Right lung (tissue), 5 donors: ENCODE results near the gene GPRC5D. TPM values are rescaled to one million over a fixed set of nuclear protein-coding genes. Genes with fewer than 3 reads are reported as not detected.

ENCODE experiments used
- DNase-seq, 2 donors: peaks; one replicate each; pipeline ENCODE4 v3.0.0-alpha.2; 2013
- polyA plus RNA-seq, 5 donors: library from polyadenylated mRNA; unstranded; fragments of 120-200 nt; gene quantifications; one replicate each; pipeline versions ENCODE4 v1.2.1 to v1.2.3, GENCODE V29; 2013; ENCODE audit warnings: inconsistent platforms in 1 of 5, low replicate concordance in 1 of 5; ENCODE audit not compliant: insufficient read length in 5 of 5, insufficient read depth in 1 of 5

The GPRC5D gene
- polyA plus RNA-seq, 5 donors = 0.70 to 1.6 (median 0.85) TPM

DNA sequence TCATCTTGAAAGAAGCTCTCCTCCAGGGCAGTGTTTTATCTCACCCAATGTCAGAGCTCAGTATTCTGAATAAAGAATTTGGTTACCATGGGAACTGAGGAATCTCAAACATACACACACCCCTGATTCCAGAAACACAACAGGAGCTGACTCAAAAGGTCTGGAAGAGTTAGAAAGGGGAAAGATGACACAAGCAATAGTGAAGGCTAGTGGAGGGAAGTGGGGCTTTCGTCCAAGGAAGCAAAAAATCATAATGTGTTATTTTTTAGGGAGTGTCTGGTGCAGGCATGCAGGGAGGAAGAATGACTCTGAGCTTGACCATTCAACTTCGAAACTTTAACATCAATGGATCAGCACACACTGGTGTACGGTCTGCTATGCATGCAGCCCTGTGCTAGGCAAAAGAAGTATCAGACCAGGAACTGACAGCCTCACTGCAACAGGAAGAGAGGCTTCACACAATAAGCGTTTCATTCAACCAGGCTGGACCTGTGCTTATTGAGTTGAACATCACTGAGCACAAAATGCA lies 27.8 kb upstream of the GPRC5D start:
- peak in 1 of 2 donors; percentile 27 for DNase-seq

DNA sequence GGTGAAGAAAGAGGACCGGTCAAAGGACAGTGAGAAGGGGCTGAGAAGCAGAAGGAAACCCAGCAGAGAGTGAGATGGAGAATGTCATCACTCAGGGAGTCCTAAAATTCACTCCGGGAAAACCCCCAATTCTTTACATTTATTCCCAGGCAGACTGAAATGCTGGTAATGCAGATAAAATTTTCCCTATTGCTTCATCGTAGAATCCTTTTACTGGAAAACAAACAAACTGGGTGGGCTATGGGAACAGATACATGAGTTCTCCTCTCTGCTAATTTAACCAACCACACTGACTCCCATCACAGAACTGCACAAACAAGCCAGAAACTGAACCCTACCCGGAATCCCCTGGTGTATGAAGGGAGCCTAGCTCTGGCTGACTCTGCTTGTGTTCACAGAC lies 27.2 kb upstream of the GPRC5D start:
- no peak for DNase-seq

DNA sequence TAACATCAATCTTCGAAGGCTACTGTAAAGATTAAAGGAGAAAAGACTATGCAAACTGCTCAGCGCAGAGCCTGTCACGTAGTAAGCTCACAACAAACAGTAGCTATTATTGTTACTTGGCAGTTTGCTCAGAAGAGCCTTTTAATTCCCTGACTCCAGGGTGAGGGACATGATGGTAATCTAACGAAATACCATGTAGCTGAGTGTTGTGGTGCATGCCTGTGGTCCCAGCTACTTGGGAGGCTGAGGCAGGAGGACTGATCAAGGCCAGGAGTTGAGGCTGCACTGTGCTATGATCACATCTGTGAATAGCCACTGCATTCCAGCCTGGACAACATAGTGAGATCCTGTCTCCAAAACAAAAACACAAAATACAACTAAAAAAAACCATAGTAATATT lies 25.3 kb upstream of the GPRC5D start:
- DNase-seq = no peak

DNA sequence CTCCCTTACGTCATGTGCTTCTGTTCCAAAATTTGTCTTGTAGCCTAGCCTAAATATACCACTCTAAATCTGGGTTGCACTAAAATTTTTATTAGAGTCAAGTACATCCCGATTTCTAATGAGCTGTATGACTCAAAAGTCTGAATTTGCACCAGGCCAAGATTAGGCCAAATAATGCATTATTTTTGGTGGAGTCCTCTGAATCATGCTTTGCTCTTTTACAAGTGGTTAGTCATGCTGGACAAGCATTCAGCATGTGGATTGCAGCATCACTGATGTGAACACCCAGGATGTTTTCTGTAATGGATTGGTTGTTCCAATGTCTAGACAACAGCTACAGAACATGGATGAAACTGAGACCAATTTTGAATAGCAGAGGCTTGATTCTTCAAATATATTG lies 24.4 kb upstream of the GPRC5D start:
- DNase-seq = no peak

DNA sequence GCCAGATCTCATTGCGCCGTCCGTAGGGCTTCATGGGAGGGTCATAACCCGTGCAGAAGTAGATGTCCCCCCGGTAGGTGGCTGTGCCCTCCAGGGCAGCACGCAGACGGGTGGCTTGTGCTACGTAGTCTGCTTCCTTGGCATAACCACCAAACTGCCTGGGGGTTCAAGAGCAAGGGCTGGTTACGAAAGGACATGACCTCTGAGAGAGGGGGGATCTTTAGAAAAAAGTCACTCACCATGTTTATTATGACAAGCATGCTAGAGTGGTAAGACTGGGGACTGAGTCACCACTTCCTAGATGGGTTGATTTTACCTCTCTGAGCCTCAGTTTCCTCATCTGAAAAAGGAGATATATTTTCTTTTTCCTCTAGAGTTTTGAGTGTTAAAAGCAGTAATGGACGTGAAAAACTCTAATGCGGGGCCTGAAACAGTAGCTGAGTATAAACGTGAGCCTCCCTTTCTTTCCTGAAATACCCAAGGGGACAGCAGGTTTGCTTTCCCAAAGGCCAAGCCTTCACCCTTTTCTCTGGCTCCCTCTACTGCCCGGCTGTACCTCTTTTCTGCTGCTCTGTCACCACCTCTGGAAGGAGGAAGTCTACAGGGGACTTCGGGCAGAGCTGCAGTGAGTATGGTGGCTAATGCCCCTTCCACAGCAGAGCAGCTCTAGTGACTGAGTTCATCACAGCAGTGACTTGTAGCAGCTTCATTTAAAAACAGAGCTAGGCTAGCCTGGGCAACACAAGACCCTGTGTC lies 23.5 kb upstream of the GPRC5D start:
- no peak for DNase-seq

DNA sequence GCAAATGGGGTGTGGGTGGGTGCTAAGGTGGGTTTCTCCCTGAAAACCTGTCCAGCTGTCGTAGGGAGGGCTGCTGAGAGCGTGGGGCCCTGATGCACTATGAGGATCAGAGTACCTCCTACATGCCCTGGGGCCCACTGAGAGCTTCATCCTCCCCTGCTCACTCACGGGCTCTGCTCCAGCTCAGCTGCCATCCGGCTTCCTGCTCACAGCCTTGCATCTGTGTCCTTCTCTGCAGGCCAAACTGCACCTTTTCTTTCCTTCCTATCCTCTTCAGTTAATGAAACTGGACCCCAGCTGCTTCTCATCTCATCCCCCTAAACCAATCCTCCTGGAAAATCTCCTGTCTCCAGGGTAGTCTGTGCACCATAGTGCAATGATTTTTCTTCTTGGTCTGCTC lies 22.2 kb upstream of the GPRC5D start:
- DNase-seq = no peak

DNA sequence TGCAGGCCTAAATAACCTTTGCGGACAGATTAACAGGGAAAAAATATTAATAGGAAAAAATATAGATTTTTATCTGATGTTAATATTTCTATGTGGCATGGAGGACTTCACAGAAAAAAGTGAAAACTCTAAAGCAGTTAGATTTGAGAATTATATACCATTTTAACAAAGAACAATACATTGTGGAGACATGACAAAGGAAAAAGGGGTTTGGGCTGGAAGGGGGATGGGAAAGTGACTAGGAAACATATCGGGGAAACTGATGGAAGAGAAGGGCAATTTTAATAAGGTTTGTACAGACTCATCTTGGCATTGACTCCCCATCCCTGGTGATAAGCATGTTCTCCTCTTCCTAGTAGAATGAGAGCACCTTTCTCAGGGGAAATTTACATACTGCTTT lies 21.0 kb upstream of the GPRC5D start:
- no peak for DNase-seq

DNA sequence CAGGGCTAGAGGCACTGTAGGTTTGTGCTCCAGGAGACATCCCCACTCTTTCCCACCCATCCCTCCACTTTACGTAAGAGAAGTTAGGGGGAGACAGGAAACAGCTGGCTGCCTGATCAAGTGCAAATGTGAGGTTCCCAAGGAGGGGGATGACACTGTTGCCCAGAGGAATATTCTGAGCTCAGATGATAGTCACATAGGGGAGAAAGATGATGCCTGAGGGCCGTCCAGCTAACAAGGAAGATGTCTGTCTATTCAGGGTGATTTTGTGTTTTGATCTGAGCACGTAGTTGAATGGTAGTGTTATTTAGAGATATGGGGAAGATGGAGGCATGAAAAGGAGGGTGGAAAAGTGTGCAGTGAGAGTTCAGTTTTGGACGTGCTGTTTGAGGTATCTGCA lies 13.9 kb upstream of the GPRC5D start:
- no peak for DNase-seq

DNA sequence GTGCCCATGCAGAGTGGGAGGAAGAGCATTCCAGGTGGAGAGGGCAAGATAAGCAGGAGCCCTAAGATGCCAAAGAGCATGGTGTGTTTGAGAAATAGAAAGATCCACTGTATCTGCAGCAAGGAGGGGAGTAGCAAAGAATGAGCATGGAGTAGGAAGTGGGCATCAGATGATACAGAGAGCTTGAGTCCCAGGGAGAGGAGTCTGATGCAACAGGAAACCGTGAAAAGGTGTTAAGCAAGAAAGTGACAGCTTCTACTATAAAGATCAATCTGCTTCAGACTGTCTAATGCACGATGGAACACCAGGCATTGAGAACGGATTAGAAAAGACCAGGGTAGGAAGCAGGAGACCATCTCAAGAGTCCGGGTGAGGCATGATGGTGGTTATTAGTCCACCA lies 12.3 kb upstream of the GPRC5D start:
- DNase-seq = no peak

DNA sequence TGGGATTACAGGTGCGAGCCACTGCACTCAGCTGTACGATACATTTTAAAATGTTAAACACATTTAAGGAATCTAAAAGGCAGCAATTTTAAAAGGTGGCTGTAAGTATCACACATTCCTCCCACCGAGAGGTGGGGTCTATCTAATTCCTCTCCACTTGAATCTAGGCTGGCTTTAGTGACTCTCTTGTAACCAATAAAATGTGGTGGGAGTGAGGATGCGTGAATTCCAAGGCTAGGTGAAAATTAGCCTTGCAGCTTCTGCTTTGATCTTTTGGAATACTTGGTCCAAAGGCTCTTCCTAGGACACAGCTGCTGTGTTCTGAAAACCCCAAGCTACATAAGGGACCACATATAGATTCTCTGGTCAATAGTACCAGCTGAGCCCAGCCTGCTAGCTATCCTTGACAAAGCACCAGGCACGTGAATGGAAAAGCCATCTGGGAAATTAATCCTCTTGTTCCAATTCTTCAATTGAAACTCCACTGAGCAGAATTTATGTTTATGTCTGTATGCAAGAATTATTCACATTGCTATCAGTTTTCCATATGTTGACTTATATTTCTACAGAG lies 8.8 kb upstream of the GPRC5D start:
- no peak for DNase-seq

DNA sequence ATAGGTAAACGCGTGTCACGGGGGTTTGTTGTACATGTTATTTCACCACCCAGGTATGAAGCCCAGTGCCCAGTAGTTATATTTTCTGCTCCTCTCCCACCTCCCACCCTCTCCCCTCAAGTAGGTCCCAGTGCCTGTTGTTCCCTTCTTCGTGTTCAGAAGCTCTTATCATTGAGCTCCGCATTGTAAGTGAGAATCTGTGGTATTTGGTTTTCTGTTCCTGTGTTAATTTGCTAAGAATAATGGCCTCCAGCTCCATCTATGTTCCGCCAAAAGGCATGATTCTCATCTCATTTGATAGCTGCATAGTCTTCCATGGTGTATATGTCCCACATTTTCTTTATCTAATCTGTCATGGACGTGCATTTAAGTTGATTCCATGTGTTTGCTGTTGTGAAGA lies 6.9 kb upstream of the GPRC5D start:
- DNase-seq = no peak

DNA sequence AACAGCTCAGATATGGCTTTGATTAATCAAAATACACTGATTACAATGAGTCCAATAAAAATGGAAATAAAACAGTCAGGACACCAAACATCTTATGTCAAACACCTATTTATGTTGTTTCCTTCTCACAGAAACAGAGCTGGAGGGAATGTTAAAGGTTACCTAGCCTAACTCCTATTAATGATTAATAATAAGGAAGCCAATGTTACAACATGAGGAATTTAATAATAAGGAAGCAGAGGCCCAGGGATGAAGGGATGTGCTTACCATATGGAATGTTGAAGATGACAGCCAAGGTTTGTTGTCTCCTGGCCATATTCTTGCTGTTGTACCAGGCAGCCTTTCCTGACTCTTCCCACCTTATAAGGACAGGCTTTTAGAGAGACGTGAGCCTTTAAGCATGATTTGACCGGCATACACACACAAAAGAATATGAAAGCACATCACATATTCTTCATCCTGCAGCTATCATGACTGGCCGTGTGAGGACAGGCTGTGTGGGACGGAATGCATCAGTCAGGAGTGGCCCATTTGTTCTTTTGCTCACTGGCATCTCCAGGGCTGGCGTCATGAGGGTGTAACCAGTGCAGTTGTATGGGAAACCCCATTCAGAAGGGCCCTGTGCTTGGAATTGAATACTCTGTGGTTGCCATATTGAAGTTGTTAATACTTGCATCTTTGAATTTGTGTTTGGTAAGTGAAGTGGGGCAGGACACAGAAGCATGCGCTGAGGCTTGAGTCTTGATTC lies 3.1 kb upstream of the GPRC5D start:
- no peak for DNase-seq

DNA sequence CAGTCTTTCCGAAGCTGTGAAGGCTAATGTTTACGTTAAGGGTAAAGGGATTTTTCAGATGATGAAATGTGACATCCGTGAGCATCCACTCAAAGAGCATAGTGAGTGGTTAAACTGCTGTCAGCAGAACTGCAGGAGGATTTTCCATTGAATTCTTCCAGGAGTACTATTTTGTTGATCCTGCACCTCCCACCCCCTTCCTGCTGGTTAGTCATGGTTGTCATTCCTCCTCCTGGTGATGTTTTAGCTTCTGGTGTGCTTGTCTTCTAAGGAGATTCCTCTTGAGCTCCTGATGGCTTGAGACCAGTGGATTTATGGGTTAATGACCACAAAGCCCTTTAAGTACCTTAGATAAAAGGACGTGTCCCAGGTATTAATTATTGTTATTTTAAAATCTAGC lies 2.4 kb upstream of the GPRC5D start:
- DNase-seq = no peak

DNA sequence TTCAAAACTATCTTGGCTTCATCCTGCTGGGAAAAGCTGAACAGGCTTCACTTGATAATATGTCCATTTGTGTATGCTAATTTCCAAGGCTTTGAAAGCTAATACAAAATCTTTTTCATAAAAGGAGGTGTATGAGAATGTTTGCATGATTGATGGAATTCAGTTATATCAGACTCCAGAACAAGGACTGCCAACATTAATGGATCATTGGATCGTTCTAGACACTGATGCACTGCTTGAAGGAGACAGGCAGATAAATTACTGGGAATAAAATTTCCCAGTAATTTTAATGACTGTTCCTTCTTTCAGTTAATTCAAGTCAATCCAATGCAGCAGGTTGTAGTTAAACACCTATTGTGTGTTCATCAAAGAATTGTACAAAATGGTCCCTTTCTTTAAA lies 466 bp downstream of the GPRC5D start:
- no peak for DNase-seq

DNA sequence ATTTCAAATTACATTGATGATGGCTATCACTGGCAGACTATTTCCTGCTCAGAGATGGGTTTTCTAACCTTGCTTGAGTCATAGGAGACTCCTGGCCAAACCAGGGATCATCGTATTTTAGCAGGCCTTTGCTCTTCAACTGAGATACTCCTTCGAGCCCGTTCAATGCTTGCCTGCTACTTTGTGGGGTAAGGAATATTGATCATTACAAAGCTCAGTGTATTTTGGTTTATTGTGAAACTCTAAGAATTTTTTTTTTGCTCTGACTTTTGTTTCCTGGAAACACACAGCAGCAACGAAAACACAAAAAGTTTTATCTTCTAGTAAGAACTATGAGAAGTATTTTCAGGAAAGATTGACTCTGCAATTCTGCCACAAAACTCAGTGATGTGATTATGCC lies 4.1 kb downstream of the GPRC5D start:
- no peak for DNase-seq

DNA sequence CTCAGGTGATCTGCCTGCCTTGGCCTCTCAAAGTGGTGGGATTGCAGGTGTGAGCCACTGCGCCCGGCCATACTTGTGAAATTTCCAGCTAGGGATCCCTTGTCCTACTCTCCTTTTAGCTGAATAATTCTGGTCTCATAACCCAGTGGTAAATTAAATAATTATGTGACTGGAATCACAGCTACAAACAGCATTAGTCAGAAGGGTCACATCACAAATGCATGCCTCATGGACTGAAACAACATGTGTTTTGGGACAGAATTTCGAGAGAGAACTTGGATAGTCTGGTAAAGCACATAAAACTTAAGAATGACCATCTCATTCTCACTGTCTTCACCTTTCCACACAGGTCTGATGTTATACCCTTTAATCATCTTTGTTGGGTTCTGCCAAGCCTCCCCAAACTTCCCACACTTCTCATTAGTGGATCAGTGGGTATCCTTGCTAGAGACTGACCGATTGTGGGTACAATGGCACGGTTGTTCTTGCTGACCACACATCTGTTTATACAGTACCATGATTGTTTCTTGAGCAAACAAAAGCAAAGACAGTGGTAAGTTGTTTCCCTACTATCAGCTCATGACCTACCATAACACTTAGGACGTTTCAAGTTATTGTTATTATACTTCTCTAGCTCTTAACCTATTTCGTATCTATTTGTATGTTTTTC lies 5.1 kb downstream of the GPRC5D start:
- DNase-seq = no peak

DNA sequence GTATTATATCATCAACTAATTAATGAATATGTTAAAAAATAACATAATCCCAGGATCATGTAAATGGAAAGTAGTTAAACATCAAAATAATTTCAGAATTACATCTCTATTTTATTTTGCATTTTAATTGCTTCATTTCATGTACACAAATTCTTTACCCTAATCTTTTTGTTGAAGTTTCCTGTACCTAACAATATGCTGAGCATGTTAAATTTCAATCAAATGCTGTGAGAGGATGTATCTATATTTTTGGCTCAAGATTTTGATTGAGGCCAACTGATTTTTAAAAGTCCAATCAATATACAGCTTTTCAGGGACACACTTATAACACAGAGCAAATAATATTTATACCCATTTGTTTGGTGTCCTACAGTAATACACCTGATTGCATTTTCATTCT lies 6.4 kb downstream of the GPRC5D start:
- no peak for DNase-seq

DNA sequence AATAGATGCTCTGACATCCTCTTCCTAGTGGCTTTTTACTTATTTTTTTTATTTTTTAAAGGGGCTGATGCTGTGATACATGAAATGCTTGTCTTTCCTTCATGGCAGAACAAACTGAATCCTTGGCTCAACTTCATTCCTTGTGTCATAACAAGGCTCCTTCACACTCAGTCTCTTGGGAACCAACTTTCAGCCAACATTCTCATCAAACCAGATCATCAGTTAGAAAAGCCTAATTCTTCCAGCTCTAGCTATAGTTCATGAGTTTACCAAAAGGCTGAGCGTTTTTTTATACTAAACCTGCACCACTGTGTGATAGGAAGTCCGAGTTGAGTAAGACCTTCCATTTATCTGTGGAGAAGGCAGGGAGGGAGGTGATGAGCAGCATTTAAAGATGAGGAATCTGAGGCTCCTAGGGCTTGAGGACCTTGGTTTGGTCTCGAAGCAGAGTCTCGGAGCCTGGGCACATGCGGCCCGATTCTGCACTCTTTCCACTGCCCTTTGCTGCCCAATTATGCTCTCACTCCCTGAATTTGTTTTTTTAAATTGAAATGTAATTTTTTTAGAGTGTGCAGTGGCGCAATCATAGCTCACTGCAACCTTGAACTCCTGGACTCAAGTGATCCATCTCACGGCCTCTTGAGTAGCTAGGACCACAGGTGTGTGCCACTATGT lies 8.2 kb downstream of the GPRC5D start:
- DNase-seq = no peak

DNA sequence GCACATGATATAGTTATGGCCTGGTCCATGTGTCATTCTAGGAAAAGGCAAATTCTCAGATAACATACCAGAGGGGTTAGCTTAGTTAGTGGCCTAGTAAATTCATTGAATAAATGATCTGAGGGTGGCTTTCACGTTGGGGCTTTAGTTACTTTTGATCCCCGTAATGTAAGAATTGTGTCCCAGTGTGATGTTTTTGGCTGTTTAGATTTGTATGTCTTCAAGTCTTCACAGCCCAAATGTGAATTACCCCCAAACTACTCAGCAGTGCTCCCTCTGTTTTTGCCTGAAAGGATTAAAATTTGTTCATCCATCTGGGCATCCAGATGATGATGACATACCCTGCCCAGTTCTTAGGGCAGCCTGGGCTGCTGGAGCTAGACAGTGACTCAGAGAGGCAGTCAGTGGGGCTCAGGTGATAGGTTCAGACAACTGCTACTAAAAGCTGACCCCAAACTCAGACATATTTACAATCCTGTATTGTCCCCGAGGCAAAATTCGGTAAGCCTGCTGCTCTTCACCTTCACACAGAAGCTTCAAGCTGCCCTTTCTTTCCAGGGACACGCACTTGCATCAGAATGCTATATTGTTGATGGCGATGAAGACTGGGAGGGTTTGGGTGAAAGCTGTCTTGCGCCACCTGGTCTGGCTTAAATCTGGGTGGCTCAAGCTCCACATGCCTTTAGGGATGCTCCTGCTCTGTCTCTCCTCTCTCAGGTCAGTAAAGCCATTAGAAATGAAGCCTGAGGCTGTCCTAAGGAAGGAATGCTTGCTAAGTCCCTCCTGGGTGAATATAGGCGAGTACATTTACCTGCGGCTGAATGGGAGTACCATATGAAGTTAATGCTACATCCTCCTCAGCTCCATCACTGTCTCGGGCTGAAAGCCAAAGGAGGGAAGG lies 10.3 kb downstream of the GPRC5D start:
- no peak for DNase-seq

DNA sequence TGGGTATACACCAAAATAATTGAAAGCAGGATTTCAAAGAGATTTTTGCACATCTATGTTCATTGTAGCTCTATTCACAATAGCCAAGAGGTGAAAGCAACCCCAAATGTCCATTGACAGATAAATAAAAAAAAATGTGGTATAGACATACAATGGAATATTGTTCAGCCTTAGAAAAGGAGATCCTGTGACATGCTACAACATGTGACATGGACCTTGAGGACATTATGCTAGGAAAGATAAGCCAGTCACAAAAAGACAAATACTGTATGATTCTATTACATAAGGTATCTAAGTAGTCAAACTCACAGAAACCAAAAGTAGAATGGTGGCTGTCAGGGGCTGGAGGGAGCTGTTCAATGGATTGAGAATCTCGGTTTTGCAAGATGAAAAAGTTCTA lies 12.1 kb downstream of the GPRC5D start:
- no peak for DNase-seq

DNA sequence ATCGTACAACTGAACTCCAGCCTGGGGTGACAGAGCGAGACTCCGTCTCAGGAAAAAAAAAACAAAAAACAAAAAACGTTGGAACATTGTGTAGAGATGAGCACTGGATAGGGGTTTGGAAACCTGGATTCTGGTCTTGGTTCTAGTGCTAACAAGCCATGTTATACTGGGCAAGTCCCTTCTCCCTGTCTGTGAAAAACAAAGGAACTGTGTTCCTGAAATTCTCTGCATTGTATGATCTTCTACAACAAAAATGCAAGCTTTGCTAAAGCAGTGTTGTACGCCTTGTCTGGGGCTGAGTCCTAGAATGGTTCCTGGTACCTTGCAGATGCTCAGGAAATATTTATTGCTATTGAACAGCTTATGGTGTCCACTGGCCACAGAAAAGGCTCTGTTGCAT lies 13.4 kb downstream of the GPRC5D start:
- no peak for DNase-seq
